GOT3 (cell line): ENCODE data around the gene KRT80.

ENCODE experiments used
- DNase-seq: peaks from one replicate; lab custom pipeline; 2025; ENCODE audit warnings: mixed read lengths; lab: John Stamatoyannopoulos, UW

KRT80 gene

DNA sequence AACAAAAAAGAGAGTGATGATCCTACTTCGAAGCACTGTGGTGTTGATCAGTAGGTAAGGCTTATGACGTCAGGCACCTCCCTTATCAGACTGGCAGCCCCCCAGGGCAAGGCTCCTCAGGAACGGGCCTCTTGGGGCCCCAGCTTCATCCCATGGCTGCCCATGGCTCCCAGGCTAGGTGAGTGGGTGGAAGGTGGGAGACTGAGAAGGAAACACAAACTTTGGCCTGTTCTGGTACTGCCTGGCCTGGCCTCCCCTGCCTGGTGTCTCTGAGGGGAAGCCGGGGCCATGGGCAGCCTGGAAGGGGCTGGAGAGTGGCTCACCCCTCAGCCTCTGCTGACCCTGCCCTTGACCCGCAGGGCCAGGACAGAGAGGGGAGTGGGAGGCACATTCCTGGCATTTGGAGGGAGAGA lies 38.9 kb downstream of the KRT80 start:
- no peak for DNase-seq

- DNase-seq, result no peak
Measured at GRCh38 chr12:52151837-52152783, 39.7 kb downstream of the KRT80 start.

DNA sequence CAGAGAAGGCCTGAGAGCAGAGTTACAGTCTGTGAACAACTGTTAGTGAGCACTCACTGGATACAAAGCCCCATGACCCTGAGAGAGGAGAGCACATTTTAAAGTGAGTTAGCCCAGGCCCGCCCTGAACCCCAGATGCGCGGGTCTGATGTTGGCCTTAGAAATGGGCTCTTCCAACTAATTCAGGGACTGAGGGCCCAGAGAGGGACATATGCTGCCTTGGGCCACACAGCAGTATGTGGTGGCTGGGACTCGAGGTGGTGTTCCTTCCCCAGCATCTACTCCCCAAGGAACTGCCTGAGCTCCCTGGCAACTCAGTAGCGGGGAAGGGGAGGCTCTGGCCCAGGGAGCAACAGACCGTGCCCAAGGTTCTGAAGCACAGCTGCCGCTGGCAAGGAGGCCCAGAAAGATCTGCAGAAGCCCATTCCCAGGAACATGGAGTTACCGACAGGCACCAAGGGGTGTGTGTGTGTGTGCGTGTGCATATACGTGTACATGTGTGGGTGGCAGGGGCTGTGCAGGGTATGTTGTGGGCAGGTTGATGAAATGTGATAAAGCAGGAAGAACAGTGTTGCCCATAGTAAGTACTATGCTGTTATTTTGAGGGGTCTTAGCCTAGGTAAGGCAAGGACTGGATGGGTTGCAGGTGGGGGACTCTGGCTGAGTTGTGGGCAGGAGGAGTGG lies 40.5 kb downstream of the KRT80 start:
- no peak for DNase-seq

- no peak for DNase-seq
Measured at GRCh38 chr12:52149651-52150241, 42.1 kb downstream of the KRT80 start.

- no peak for DNase-seq
Measured at GRCh38 chr12:52149182-52149641, 42.6 kb downstream of the KRT80 start.

- no peak for DNase-seq
Measured at GRCh38 chr12:52148464-52149181, 43.2 kb downstream of the KRT80 start.

- DNase-seq, result no peak
Measured at GRCh38 chr12:52147964-52148463, 43.8 kb downstream of the KRT80 start.

GRCh38 chr12:52147367-52147963 lies 44.3 kb downstream of the KRT80 start:
- DNase-seq, result peak; percentile 81

GRCh38 chr12:52146822-52147366 lies 44.9 kb downstream of the KRT80 start:
- DNase-seq, result no peak

- DNase-seq, result no peak
Measured at GRCh38 chr12:52146089-52146821, 45.6 kb downstream of the KRT80 start.

- DNase-seq, result no peak
Measured at GRCh38 chr12:52145228-52146088, 46.4 kb downstream of the KRT80 start.

- no peak for DNase-seq
Measured at GRCh38 chr12:52144512-52145227, 47.1 kb downstream of the KRT80 start.

DNA sequence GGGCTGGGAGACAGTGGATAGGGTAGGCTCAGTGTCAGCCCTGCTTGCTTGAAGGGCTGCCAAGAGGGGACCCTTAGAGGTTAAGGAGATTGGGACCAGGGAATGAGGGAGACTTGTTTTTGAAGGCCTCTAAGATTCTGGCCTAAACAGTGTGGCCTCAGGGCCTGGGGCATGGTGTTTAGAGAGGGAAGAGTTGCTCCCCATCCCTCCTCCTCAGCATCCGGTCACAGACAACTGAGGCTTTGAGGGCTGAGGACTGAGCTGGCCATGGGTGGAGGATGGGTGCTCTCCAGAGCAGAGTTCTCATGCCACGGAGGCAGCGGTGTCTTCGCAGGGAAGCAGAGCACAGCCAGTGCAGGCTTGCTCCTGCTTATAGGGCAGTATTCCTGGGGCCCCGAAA lies 49.4 kb downstream of the KRT80 start:
- no peak for DNase-seq

GRCh38 chr12:52141875-52142274 lies 49.9 kb downstream of the KRT80 start:
- DNase-seq, result no peak

- no peak for DNase-seq
Measured at GRCh38 chr12:52141306-52141705, 50.5 kb downstream of the KRT80 start.

- no peak for DNase-seq
Measured at GRCh38 chr12:52139579-52140062, 52.2 kb downstream of the KRT80 start.

DNA sequence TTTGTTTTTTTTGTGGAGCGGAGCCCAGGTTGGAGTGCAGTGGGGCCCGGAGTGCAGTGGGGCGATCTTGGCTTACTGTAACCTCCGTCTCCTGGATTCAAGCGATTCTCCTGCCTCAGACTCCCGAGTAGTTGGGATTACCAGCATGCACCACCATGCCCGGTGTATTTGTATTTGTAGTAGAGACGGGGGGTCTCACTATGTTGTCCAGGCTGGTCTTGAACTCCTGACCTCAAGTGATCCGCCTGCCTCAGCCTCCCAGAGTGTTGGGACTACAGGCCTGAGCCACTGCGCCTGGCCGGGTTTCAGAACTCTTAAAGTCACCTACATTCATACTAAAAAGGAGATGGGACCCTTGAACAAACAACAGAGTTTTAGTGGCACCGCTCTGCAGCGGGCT lies 52.7 kb downstream of the KRT80 start:
- no peak for DNase-seq

- DNase-seq, result no peak
Measured at GRCh38 chr12:52137746-52138145, 54.1 kb downstream of the KRT80 start.

DNA sequence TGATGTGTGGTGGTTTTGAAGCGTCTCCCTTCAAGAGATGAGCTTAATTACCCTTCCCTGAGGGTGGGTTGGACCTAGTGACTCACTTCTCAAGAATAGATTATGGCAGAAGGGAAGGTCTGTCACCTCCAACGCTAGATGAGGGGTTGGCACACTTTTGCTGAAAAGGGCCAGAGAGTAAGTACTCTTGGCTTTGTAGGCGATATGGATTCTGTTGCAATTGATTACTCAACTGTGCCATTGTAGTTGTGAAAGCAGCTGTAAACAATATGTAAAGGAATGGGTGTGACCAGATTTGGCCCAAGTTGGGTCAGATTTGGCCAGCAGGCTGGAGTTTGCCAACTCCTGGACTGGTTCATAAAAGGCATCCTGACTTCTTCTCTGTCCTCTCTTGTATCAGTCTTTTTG lies 59.1 kb downstream of the KRT80 start:
- DNase-seq, result no peak
